G401.6 (cell line): ENCODE measurements around the gene NDUFB2.
"Not testable (repeated sequence)": the region's sequence is repeated elsewhere in the genome, so short reads cannot be mapped to it uniquely, and the experiment has no call there.

Experiments used
- FAIRE-seq: peaks from 2 replicates; lab custom pipeline; 2012; peaks lifted over from hg19 to GRCh38; lab: Jason Lieb, UNC

Gene NDUFB2

GRCh38 chr7:140691376-140692045 is 5.0 kb upstream of the NDUFB2 start:
- no peak for FAIRE-seq

GRCh38 chr7:140693849-140694248 is 2.7 kb upstream of the NDUFB2 start:
- not testable (repeated sequence) for FAIRE-seq

GRCh38 chr7:140694592-140694991 is 1.9 kb upstream of the NDUFB2 start:
- no peak for FAIRE-seq

GRCh38 chr7:140695381-140695780 is 1.1 kb upstream of the NDUFB2 start:
- no peak for FAIRE-seq

- peak; percentile 8 for FAIRE-seq
Observed at GRCh38 chr7:140696024-140696679, 356 bp upstream of the NDUFB2 start.

GRCh38 chr7:140697447-140698143 is 1.1 kb downstream of the NDUFB2 start:
- FAIRE-seq, result no peak

- FAIRE-seq, result no peak
Observed at GRCh38 chr7:140698477-140698876, 2.0 kb downstream of the NDUFB2 start.

GRCh38 chr7:140702774-140703173 is 6.3 kb downstream of the NDUFB2 start:
- FAIRE-seq, result no peak

- FAIRE-seq, result no peak
Observed at GRCh38 chr7:140704205-140704604, 7.7 kb downstream of the NDUFB2 start.

GRCh38 chr7:140707132-140707531 is 10.6 kb downstream of the NDUFB2 start:
- FAIRE-seq, result no peak

GRCh38 chr7:140708764-140709163 is 12.3 kb downstream of the NDUFB2 start:
- FAIRE-seq, result not testable (repeated sequence)

- FAIRE-seq, result not testable (repeated sequence)
Observed at GRCh38 chr7:140712392-140712791, 15.9 kb downstream of the NDUFB2 start.

GRCh38 chr7:140714331-140715040 is 18.0 kb downstream of the NDUFB2 start:
- FAIRE-seq, result no peak

- FAIRE-seq, result no peak
Observed at GRCh38 chr7:140719721-140720120, 23.2 kb downstream of the NDUFB2 start.

GRCh38 chr7:140722254-140722653 is 25.7 kb downstream of the NDUFB2 start:
- FAIRE-seq, result no peak

- FAIRE-seq, result no peak
Observed at GRCh38 chr7:140723006-140723405, 26.5 kb downstream of the NDUFB2 start.

GRCh38 chr7:140723574-140723973 is 27.1 kb downstream of the NDUFB2 start:
- no peak for FAIRE-seq

GRCh38 chr7:140724706-140725105 is 28.2 kb downstream of the NDUFB2 start:
- no peak for FAIRE-seq

GRCh38 chr7:140726281-140726680 is 29.8 kb downstream of the NDUFB2 start:
- peak; percentile 92 for FAIRE-seq

- FAIRE-seq, result no peak
Observed at GRCh38 chr7:140732416-140732815, 35.9 kb downstream of the NDUFB2 start.

- no peak for FAIRE-seq
Observed at GRCh38 chr7:140734096-140734495, 37.6 kb downstream of the NDUFB2 start.

GRCh38 chr7:140734729-140735128 is 38.2 kb downstream of the NDUFB2 start:
- peak; percentile 71 for FAIRE-seq

- no peak for FAIRE-seq
Observed at GRCh38 chr7:140738280-140738679, 41.8 kb downstream of the NDUFB2 start.
